GM19395 (cell line): ENCODE results near the gene DYNLT3.

ENCODE experiments used
- ATAC-seq: cut with Tn5 transposase; IDR thresholded peaks from one replicate; pipeline ENCODE4 v1.9.1; 2021; ENCODE audit warnings: mild to moderate bottlenecking, moderate library complexity; ENCODE audit not compliant: unreplicated experiment

DYNLT3 gene

GRCh38 chrX:37846141-37846540 lies 1.2 kb downstream of the DYNLT3 start:
- no peak for ATAC-seq

- no peak for ATAC-seq
These were observed 2.7 kb downstream of the DYNLT3 start for GRCh38 chrX:37844622-37845021.

- ATAC-seq: no peak
These were observed 6.4 kb downstream of the DYNLT3 start for GRCh38 chrX:37840931-37841330.

GRCh38 chrX:37834937-37835336 lies 12.4 kb downstream of the DYNLT3 start:
- no peak for ATAC-seq

GRCh38 chrX:37830371-37830770 lies 17.0 kb downstream of the DYNLT3 start:
- no peak for ATAC-seq

GRCh38 chrX:37829721-37830120 lies 17.6 kb downstream of the DYNLT3 start:
- ATAC-seq: no peak

- peak; percentile 87 for ATAC-seq
These were observed 22.0 kb downstream of the DYNLT3 start for GRCh38 chrX:37825215-37825842.

GRCh38 chrX:37824491-37825214 lies 22.7 kb downstream of the DYNLT3 start:
- no peak for ATAC-seq

- ATAC-seq: no peak
These were observed 26.7 kb downstream of the DYNLT3 start for GRCh38 chrX:37820646-37821045.

- ATAC-seq: peak; percentile 55
These were observed 29.3 kb downstream of the DYNLT3 start for GRCh38 chrX:37818031-37818430.

GRCh38 chrX:37817579-37817978 lies 29.8 kb downstream of the DYNLT3 start:
- ATAC-seq: peak; percentile 57

- peak; percentile 10 for ATAC-seq
These were observed 30.2 kb downstream of the DYNLT3 start for GRCh38 chrX:37817176-37817575.

- peak; percentile 16 for ATAC-seq
These were observed 30.6 kb downstream of the DYNLT3 start for GRCh38 chrX:37816766-37817165.

- no peak for ATAC-seq
These were observed 32.0 kb downstream of the DYNLT3 start for GRCh38 chrX:37815366-37815765.

GRCh38 chrX:37813570-37813969 lies 33.8 kb downstream of the DYNLT3 start:
- ATAC-seq: no peak

- ATAC-seq: no peak
These were observed 35.3 kb downstream of the DYNLT3 start for GRCh38 chrX:37812110-37812509.

- no peak for ATAC-seq
These were observed 37.4 kb downstream of the DYNLT3 start for GRCh38 chrX:37809970-37810369.

- no peak for ATAC-seq
These were observed 44.3 kb downstream of the DYNLT3 start for GRCh38 chrX:37803057-37803456.

- ATAC-seq: no peak
These were observed 45.3 kb downstream of the DYNLT3 start for GRCh38 chrX:37802028-37802427.

GRCh38 chrX:37800717-37801116 lies 46.7 kb downstream of the DYNLT3 start:
- ATAC-seq: no peak

- ATAC-seq: no peak
These were observed 47.4 kb downstream of the DYNLT3 start for GRCh38 chrX:37799936-37800335.

- peak; percentile 81 for ATAC-seq
These were observed 50.6 kb downstream of the DYNLT3 start for GRCh38 chrX:37796805-37797204.

GRCh38 chrX:37796310-37796709 lies 51.1 kb downstream of the DYNLT3 start:
- ATAC-seq: peak; percentile 9
